Activated T-cell treated with anti-CD3 and anti-CD28 coated beads for 1 hour (primary cell): Measurements from ENCODE around the gene CYP2W1.
"Not testable (repeated sequence)": the region's sequence is repeated elsewhere in the genome, so short reads cannot be mapped to it uniquely, and the experiment has no call there.

ENCODE experiments used
- DNase-seq: peaks from one replicate; pipeline ENCODE4 v3.0.0-alpha.2; 2020; ENCODE audit warnings: low read depth

Gene CYP2W1

GRCh38 chr7:1028775-1029636 lies 46.0 kb downstream of the CYP2W1 start:
- peak; percentile 38 for DNase-seq

GRCh38 chr7:1029637-1030443 lies 46.9 kb downstream of the CYP2W1 start:
- no peak for DNase-seq

GRCh38 chr7:1030444-1031070 lies 47.6 kb downstream of the CYP2W1 start:
- no peak for DNase-seq

GRCh38 chr7:1031716-1032455 lies 48.9 kb downstream of the CYP2W1 start:
- no peak for DNase-seq

- no peak for DNase-seq
Measured at GRCh38 chr7:1032536-1033181, 49.7 kb downstream of the CYP2W1 start.

- no peak for DNase-seq
Measured at GRCh38 chr7:1033546-1034145, 50.7 kb downstream of the CYP2W1 start.

- DNase-seq = not testable (repeated sequence)
Measured at GRCh38 chr7:1034769-1035168, 51.8 kb downstream of the CYP2W1 start.

GRCh38 chr7:1036164-1036928 lies 53.4 kb downstream of the CYP2W1 start:
- not testable (repeated sequence) for DNase-seq
